Neural progenitor cell (in vitro differentiated cells): ENCODE measurements around the gene PRTFDC1.

ENCODE experiments used
- EZH2 ChIP-seq: fragments of 200-600 bp; sonication (generic); IDR thresholded peaks from 2 replicates; pipeline ENCODE4 v1.6.1; 2017; ENCODE audit warnings: antibody characterized with exemption, mild to moderate bottlenecking, moderate library complexity
- TF ChIP-seq, protein P1 (sequence below): fragments of 200-600 bp; sonication (generic); IDR thresholded peaks from 2 replicates; pipeline ENCODE4 v1.5.1; 2017; ENCODE audit warnings: antibody characterized with exemption, mild to moderate bottlenecking

DNA sequence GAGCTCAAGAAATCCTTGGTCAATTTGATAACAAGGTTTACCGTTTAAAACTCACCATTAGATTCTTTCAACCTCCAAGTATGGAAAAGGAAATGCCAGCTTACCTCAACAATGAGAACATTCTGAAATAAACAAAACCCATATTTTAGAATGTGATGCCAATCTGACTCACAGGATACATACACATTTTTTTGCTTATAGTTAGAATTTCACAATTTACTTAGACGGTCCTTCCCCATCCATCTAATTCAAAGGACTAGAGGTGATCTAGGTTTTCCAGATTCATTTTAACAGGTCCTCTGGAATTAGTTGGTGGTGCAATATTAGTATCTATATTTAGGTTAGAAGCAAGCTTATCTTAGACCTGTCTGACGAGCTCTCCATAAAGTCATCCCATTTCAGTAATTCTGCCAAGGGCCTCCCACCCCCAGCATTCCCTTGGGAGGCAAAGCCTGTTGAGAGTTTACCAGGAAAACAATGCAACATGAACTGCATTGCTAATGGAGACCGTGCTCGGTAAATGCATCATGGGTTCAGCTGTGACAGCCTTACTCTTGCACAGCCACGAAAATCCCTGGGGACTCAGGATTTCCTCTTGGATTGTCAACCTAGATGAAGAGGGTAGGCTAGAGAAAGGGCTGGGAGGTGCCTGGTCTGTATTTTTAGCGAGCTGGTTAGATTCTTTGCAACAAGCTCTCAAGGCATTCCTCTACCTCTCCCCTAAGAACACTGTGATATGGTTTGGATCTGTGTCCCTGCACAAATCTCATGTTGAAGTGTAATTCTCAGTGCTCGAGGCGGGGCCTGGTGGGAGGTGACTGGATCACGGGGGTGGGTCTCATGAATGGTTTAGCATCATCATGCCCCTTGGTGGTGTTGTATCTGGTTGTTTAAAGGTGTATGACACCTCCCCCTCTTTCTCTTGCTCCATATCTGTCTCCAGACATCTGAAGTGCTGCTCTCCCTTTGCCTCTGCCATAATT, 93.8 kb downstream of the PRTFDC1 start:
- TF ChIP-seq, protein P1, sequence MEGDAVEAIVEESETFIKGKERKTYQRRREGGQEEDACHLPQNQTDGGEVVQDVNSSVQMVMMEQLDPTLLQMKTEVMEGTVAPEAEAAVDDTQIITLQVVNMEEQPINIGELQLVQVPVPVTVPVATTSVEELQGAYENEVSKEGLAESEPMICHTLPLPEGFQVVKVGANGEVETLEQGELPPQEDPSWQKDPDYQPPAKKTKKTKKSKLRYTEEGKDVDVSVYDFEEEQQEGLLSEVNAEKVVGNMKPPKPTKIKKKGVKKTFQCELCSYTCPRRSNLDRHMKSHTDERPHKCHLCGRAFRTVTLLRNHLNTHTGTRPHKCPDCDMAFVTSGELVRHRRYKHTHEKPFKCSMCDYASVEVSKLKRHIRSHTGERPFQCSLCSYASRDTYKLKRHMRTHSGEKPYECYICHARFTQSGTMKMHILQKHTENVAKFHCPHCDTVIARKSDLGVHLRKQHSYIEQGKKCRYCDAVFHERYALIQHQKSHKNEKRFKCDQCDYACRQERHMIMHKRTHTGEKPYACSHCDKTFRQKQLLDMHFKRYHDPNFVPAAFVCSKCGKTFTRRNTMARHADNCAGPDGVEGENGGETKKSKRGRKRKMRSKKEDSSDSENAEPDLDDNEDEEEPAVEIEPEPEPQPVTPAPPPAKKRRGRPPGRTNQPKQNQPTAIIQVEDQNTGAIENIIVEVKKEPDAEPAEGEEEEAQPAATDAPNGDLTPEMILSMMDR = no peak
- no peak for TF ChIP-seq EZH2
